ENCODE results near the gene AUTS2. TPM values are rescaled to one million over a fixed set of nuclear protein-coding genes. Genes with fewer than 3 reads are reported as not detected.

AUTS2 gene
- total and polyA plus RNA-seq, 10 of the 15 experiments (the other 5 are each of a cell fraction or from before 2014, with no cell fraction given) = 6.4 to 55.6 (median 21.6) TPM

GRCh38 chr7:70693686-70694433 is 1095.6 kb downstream of the AUTS2 start (continued):
- TF ChIP-seq MYC (IDR thresholded peaks at IDR 0.05; ENCODE audit: insufficient read depth, insufficient read length, insufficient replicate concordance, low read length, severe bottlenecking) (no peak), ZNF384 (IDR thresholded peaks at IDR 0.05; ENCODE audit: borderline replicate concordance, low read depth, low read length) (no peak), DPF2 (IDR thresholded peaks at IDR 0.05) (0 out of 2 replicates have a peak, but pooled peaks have one; percentile 52), MYB (IDR thresholded peaks at IDR 0.05; ENCODE audit: borderline replicate concordance, low read depth, low read length) (no peak), ZNF217 (IDR thresholded peaks at IDR 0.05) (no peak), NR2F1 (conservative IDR thresholded peaks at IDR 0.05) (0 out of 2 replicates have a peak, but pooled peaks have one; percentile 25)

GRCh38 chr7:70694434-70694970 is 1096.2 kb downstream of the AUTS2 start:
- Histone ChIP-seq H3K9me3 (replicated peaks; ENCODE audit: control insufficient read depth, insufficient read depth, low read length) (no peaks in the 10 kb centered on the region), H4K20me1 (ENCODE audit: control insufficient read depth, insufficient read depth) (no peaks in the 10 kb centered on the region), H3K27me3 (replicated peaks in 1 of 2; ENCODE audit: control insufficient read depth in 2 of 2, insufficient read depth in 2 of 2, low read length in 1 of 2) (no peaks in the 10 kb centered on the region), H3K27ac (ENCODE audit: control insufficient read depth, insufficient read depth) (peak overlapping the region; percentile 86), H3K36me3 (ENCODE audit: control insufficient read depth in 2 of 2, insufficient read depth in 2 of 2, low read length in 1 of 2) (peaks cover 0 to 3% of the 10 kb centered on the region in 2 experiments; a peak in 1 of 4 replicates), H3K79me2 (ENCODE audit: control insufficient read depth, insufficient read depth, low read length) (peaks cover 54% of the 10 kb centered on the region), H3K4me3 (peak overlapping the region; percentile 90), H3K4me2 (ENCODE audit: control insufficient read depth, insufficient read depth) (peak overlapping the region; percentile 93), H2AFZ (ENCODE audit: control insufficient read depth, low read depth, low read length) (peak overlapping the region; percentile 67), H3K4me1 (ENCODE audit: control insufficient read depth, insufficient read depth, low read length) (no peaks in the 10 kb centered on the region; the same call in 1 of the 2 replicates), H3K9ac (ENCODE audit: control insufficient read depth, insufficient read depth, low read length) (peak overlapping the region; percentile 96)
- intact Hi-C loops (cut with micrococcal nuclease; ENCODE audit: unreplicated experiment) = loop anchor here (10.0 kb wide), 3 partner anchors 270 to 1020 kb away; no protein-coding TSS in a partner anchor
- POLR2A ChIA-PET = interaction anchor here (0.5 to 1.6 kb wide), 3 partner anchors 9 to 82 kb away, joined by 4 to 5 read pairs (median 5); no protein-coding TSS in a partner anchor
- FAIRE-seq = no peak
- WGBS (ENCODE audit: insufficient coverage, insufficient replicate concordance, low lambda C conversion rate, missing lambda C conversion rate) = 1% methylated on average over 52 of the region's 80 CpGs
- BruUV-seq (replicated peaks) = no TSS peak
- DNase-seq (ENCODE audit: low read depth, low spot score) = no peak
- RAD21 ChIA-PET (ENCODE audit: unreplicated experiment) = interaction anchor here (0.7 to 2.0 kb wide), 6 partner anchors 8 to 218 kb away, joined by 3 to 9 read pairs (median 3); no protein-coding TSS in a partner anchor
- in situ Hi-C loops (cut with MboI) = no loop called here
- peak; percentile 19 for ATAC-seq
- CTCF ChIA-PET = interaction anchor here (1.0 to 7.9 kb wide), 2 partner anchors 22 to 110 kb away, joined by 3 to 54 read pairs; no protein-coding TSS in a partner anchor
- SMC1A ChIA-PET (ENCODE audit: uncharacterized antibody, unreplicated experiment) = interaction anchor here (1.2 to 12.6 kb wide), 2 partner anchors 26 to 82 kb away, joined by 4 to 177 read pairs; no protein-coding TSS in a partner anchor
- TF ChIP-seq ESRRA (IDR thresholded peaks at IDR 0.05; ENCODE audit: low read length) = no peak
- no peak for TF ChIP-seq TCF12 (IDR thresholded peaks at IDR 0.05; ENCODE audit: low read depth, low read length)
- peak; percentile 98 for TF ChIP-seq NFXL1 (IDR thresholded peaks at IDR 0.05; ENCODE audit: borderline replicate concordance)
- peak; percentile 53; the same call in 1 of the 2 replicates for TF ChIP-seq LARP7 (IDR thresholded peaks at IDR 0.05)
- no peak for TF ChIP-seq BCLAF1 (IDR thresholded peaks at IDR 0.05)
- TF ChIP-seq ELK1 (IDR thresholded peaks at IDR 0.05; ENCODE audit: low read depth, low read length) = no peak
- no peak for TF ChIP-seq ZBTB11 (CRISPR knock-in tag; IDR thresholded peaks at IDR 0.05)
- no peak for TF ChIP-seq HDAC2 (IDR thresholded peaks at IDR 0.05)
- TF ChIP-seq ZNF217 (IDR thresholded peaks at IDR 0.05) = no peak

Measured in GM12878 (cell line).